NCI-H1048 (cell line): ENCODE results near the gene THBS1.

Experiments used
- DNase-seq: peaks from one replicate; lab custom pipeline; 2025; lab: John Stamatoyannopoulos, UW

The THBS1 gene

GRCh38 chr15:39574427-39574826 lies 6.5 kb upstream of the THBS1 start:
- DNase-seq: no peak

GRCh38 chr15:39575180-39575579 lies 5.7 kb upstream of the THBS1 start:
- DNase-seq: no peak

- DNase-seq: no peak
These were observed 1.9 kb upstream of the THBS1 start for GRCh38 chr15:39578851-39579486.

GRCh38 chr15:39579487-39580116 lies 1.3 kb upstream of the THBS1 start:
- no peak for DNase-seq

DNA sequence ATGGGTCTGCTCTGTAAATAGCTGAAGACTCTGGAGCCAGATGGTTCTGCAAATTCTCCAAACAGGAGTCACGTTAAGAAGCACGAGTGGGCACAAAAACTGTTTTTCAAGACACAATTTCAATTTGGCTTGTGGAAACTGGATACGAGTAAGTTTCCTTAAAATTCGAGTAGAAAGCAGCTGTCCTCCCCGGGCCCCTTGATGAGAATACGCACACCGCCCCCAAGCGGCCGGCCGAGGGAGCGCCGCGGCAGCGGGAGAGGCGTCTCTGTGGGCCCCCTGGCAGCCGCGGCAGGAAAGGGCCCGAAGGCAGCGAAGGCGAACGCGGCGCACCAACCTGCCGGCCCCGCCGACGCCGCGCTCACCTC lies 778 bp upstream of the THBS1 start:
- peak; percentile 61 for DNase-seq

DNA sequence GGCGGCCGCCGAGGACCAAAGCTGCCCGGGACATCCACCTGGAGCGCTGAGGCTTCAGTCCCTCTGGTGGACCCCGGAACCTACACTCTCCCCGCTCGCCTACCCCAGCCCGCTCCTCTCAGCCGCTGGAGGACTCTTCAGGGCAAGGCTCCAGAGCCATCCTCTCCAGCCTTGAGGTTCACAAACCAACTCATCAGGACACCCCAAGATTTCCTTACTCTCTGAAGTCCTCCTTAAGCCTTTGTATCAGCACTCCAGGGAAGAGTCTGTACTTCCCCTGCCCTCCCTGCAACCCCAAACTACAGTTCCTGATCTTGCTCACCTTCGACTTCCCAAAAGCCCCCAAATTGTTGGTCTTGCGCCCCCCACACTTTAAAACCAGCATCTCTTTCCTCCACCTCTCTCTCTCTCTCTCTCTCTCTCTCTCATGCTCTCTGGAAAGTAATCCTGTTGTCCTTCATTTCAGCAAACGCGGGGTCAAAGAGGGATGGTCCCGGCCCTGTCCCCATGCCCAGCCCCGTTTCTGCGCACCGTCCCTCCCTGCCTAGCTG lies 438 bp downstream of the THBS1 start:
- no peak for DNase-seq

DNA sequence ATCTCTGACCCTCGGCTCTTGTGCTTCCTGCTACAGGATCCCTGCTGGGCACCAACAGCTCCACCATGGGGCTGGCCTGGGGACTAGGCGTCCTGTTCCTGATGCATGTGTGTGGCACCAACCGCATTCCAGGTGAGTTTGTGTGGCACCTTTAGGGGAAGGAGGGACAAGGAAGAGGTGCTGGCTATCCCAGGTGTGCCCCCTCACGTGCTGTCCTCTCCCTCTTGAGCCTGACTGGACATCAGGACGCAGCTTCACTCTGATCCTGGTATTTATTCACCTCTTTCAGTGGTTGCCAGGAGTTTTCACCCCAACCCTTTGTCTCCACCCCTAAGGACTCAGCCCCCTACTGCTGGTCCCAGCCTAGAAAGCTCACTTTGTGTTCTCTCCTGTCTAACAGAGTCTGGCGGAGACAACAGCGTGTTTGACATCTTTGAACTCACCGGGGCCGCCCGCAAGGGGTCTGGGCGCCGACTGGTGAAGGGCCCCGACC lies 960 bp downstream of the THBS1 start:
- DNase-seq: no peak

GRCh38 chr15:39582286-39582976 lies 1.6 kb downstream of the THBS1 start:
- DNase-seq: no peak

GRCh38 chr15:39582977-39583595 lies 2.2 kb downstream of the THBS1 start:
- DNase-seq: no peak

- no peak for DNase-seq
These were observed 2.9 kb downstream of the THBS1 start for GRCh38 chr15:39583596-39584265.

- DNase-seq: no peak
These were observed 3.4 kb downstream of the THBS1 start for GRCh38 chr15:39584266-39584659.

DNA sequence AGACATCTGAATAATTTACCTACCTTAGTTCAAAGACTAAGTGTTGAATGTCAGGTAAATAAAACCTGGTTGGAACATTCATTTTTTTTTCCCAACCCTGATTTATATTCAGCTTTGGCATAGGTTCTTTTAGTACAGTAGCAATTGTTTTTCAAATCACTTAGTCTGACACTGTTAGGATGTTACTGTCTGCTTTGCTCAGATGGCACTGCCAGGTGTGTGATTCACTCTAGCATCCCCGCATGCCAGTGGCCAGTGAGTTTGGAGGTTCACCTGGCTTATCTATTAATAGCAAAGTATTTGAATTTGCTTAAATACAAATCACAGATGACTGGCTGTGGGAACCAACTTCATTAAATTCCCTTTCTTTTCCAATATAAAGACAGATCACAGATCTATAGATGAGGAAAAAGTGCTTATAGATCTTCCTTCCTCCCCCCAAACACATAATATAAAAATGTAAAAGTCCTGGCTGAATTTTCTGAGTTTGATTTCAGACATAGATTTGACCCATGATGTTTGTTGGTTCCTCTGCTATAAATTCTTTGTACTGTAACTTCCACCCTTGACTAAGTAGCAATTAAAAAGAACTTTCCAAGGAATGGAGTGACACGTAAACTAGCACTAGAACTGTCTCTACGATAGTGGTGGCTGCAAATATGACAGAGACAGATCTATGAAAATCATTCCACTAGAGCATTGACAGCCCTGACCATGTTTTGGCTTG lies 3.9 kb downstream of the THBS1 start:
- no peak for DNase-seq

- DNase-seq: no peak
These were observed 4.5 kb downstream of the THBS1 start for GRCh38 chr15:39585389-39585841.

DNA sequence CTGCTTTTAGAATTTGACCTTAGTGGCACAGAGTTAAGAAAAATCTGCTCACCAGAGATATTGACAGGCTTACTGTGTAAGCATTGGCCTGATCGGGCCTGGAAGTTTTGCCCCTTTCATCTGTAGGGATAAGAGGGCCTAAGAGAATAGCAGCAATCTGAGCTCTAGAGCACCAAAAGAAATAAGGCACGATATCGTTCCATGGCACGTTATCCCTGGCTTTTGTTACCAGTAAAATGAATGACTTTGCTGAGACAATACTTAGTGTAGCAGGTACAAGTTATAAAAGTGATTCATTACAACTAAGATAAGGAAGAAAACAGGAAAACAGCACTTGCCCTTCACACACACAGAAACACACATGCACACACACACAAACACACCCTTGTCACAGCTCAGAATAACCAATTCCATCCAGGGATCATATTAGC lies 5.0 kb downstream of the THBS1 start:
- no peak for DNase-seq

DNA sequence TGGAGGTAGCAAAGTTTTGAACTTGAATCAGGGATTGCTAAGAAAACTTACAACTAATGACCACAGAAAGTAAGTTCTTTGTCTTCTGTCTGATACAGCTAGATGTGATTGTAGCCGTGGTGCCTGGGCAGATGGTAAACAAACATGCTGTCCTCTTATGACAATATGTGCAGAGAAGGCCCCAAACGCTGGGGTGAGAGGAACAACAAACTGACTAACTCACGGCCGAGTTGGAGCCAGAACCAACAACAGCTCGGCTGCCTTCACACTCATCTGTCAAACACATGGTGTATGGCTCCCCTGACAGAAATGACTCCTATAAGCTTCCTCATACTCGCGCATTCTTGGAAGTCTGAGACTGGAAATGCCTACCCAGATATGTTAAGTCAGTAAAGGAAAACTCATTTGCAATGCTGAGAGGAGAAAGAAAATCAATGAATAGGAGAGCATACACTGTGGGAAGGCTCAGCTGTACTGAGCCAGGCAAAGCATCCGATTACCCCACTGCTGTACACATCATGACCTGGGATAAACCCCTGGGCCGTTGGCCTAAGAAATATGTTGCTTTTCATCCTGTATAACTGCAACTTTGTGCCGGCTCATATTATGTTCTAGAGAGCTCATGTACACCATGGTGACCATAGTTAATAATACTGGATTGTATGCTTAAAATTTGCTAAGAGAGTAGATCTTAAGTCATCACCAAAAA lies 5.7 kb downstream of the THBS1 start:
- DNase-seq: no peak

DNA sequence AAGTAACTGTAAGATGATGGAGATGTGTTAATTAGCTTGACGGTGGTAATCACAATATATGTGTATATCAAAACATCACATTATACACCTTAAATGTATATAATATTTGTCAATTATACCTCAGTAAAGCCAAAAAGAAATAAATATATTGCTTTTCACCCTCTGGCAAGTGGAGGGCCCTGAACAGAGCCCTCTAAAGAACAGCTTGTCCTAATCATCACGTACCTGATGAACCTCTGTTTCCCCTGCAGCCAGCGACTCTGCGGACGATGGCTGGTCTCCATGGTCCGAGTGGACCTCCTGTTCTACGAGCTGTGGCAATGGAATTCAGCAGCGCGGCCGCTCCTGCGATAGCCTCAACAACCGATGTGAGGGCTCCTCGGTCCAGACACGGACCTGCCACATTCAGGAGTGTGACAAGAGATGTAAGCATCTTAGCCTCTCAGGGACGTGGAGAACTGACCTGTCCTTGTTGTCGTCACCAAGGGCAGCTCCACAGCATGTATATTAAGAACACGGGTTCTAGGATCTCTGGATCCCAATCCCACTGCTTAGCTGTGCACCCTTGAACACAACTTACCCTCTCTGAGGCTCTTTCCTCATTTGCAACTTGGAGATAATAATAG lies 6.3 kb downstream of the THBS1 start:
- no peak for DNase-seq

- DNase-seq: no peak
These were observed 7.1 kb downstream of the THBS1 start for GRCh38 chr15:39587731-39588530.

DNA sequence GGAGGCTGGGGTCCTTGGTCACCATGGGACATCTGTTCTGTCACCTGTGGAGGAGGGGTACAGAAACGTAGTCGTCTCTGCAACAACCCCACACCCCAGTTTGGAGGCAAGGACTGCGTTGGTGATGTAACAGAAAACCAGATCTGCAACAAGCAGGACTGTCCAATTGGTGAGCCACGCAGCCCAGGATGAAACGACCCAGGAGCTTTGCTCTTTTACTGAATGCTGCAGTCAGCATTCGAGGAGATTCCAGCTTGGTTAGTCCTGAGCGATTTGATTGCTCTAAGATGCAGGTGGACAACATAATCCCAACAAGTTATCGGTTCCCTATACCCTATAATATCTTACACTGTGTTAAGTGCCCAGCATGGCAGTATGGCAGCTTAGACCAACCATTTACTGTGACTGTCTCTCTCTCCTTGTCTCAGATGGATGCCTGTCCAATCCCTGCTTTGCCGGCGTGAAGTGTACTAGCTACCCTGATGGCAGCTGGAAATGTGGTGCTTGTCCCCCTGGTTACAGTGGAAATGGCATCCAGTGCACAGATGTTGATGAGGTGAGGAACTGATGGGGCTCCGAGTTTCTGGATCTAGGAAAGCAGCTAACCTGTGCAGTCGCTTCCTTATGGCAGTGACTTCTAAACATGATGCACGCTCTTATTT lies 7.8 kb downstream of the THBS1 start:
- no peak for DNase-seq
